Measurements from ENCODE around the gene FUT2. TPM values are rescaled to one million over a fixed set of nuclear protein-coding genes. Genes with fewer than 3 reads are reported as not detected.

FUT2 gene
- total and polyA plus RNA-seq, 2 experiments from 2014 or later: 12.4 to 16.9 TPM

DNA sequence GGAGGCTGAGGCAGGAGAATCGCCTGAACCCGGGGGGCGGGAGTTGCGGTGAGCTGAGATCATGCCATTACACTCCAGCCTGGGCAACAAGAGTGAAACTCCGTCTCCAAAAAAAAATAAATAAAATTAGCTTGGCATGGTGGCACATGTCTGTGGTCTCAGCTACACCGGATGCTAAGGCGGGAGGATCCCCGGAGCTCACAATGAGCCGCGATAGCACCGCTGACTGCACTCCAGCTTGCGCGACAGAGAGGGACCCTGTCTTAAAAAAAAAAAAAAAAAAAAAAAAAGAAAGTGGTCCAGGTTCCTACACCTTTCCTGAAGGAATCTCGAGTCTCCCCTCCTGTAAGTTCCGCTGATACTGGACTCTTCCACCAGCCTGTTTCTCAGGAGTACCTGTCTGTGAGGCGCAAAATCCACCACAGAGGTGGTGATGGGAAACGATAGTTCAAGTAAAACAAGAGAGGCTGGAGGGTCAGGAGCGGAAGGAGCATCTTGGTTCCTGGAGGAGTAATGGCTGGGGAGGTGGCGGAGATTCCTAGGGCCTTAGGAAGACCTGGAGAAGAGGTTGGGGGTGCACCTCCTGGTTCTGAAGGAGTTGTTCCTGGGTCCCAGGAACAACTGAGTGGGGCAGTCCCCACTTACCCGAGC, 56.2 kb downstream of the FUT2 start:
- H3K27ac ChIP-seq: peak overlapping the region; percentile 39
- H3K4me1 ChIP-seq (ENCODE audit: insufficient read depth): peaks cover 7% of the 10 kb centered on the region
- no peaks in the 10 kb centered on the region for H3K9me3 ChIP-seq (ENCODE audit: low read depth)
- peak overlapping the region; percentile 28 for H3K4me3 ChIP-seq
- peaks cover 11% of the 10 kb centered on the region for H3K27me3 ChIP-seq
- H4K20me1 ChIP-seq (ENCODE audit: insufficient read depth, poor library complexity, severe bottlenecking): no peaks in the 10 kb centered on the region
- H2AFZ ChIP-seq: peak overlapping the region; percentile 49
- TF ChIP-seq, protein P1, sequence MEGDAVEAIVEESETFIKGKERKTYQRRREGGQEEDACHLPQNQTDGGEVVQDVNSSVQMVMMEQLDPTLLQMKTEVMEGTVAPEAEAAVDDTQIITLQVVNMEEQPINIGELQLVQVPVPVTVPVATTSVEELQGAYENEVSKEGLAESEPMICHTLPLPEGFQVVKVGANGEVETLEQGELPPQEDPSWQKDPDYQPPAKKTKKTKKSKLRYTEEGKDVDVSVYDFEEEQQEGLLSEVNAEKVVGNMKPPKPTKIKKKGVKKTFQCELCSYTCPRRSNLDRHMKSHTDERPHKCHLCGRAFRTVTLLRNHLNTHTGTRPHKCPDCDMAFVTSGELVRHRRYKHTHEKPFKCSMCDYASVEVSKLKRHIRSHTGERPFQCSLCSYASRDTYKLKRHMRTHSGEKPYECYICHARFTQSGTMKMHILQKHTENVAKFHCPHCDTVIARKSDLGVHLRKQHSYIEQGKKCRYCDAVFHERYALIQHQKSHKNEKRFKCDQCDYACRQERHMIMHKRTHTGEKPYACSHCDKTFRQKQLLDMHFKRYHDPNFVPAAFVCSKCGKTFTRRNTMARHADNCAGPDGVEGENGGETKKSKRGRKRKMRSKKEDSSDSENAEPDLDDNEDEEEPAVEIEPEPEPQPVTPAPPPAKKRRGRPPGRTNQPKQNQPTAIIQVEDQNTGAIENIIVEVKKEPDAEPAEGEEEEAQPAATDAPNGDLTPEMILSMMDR (IDR thresholded peaks at IDR 0.05; ENCODE audit: poor library complexity): no peak
- no peak for TF ChIP-seq EZH2phosphoT487 (IDR thresholded peaks at IDR 0.05; ENCODE audit: low read depth, severe bottlenecking, unreplicated experiment)
- TF ChIP-seq EZH2 (IDR thresholded peaks at IDR 0.05; ENCODE audit: borderline replicate concordance): no peak
- no peaks in the 10 kb centered on the region for H3K36me3 ChIP-seq (replicated peaks; ENCODE audit: insufficient read depth, low read depth)
- H3K79me2 ChIP-seq: no peaks in the 10 kb centered on the region
- no peak for DNase-seq (ENCODE audit: low spot score)
- peak overlapping the region; percentile 87 for H3K4me2 ChIP-seq
- WGBS (ENCODE audit: low lambda C conversion rate, missing lambda C conversion rate): 23% methylated on average over 20 of the region's 20 CpGs
- H3K9me2 ChIP-seq (replicated peaks; ENCODE audit: insufficient read depth): no peaks in the 10 kb centered on the region

DNA sequence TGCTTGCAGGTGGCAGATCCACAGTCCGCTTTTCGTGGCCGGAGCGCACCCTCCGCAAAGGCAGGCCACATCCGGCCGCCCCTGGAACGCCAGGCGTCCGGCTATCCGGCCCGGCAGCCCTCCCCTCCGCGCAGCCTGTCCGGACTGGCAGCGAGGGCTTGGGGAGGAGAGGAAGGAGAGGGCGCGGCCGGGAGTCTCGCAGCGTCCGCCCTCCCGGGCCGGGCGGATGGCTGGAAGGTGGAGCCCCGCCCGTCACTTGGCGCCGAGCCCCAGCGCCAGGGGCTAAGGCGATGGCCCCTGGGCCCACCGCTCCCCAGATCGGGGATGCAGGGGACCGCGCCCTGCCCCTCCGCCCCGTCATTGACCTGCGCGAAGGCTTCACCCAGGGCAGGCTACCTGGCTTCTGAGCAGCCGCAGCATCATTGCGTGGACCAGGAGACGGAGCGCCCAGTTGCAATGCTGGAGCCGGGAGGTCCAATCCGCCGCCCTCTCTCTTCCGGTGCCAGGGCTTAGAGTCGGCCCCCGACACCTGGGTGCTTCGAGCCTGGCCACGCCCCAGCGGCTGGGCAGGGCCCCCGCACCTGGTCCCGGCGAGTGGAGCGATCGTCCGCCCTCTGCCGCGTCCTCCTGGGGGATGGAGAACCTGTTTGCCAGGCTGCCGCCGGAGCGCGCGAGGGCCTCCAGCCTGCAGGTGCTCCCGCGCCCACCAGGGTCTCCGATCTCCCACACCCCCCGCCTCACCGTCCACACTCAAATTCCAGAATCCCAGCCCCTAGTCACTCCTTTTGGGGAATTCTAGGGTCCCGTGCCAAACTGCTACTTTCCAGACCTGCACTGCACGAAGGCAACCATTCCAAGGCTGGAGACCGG, 57.0 kb downstream of the FUT2 start, which contains the start of gene FUT1:
TSS of gene FUT1 (minus strand) at position 146 of the 870 bp plus-strand sequence. CDS start 1,360 bp downstream, outside the sequence.
- H3K4me1 ChIP-seq (ENCODE audit: insufficient read depth): peaks cover 7% of the 10 kb centered on the region
- 3% methylated on average over 63 of the region's 73 CpGs for WGBS (ENCODE audit: low lambda C conversion rate, missing lambda C conversion rate)
- peaks cover 11% of the 10 kb centered on the region for H3K27me3 ChIP-seq
- H3K4me2 ChIP-seq: peak within 1 kb of the TSS; percentile 87
- TF ChIP-seq EZH2phosphoT487 (IDR thresholded peaks at IDR 0.05; ENCODE audit: low read depth, severe bottlenecking, unreplicated experiment) (no peak), EZH2 (IDR thresholded peaks at IDR 0.05; ENCODE audit: borderline replicate concordance) (no peak)
- TF ChIP-seq, protein P1 (IDR thresholded peaks at IDR 0.05; ENCODE audit: poor library complexity): no peak
- no peaks in the 10 kb centered on the region for H3K36me3 ChIP-seq (replicated peaks; ENCODE audit: insufficient read depth, low read depth)
- peak within 1 kb of the TSS; percentile 67 for H3K27ac ChIP-seq
- H3K4me3 ChIP-seq: peak within 1 kb of the TSS; percentile 28
- no peaks in the 10 kb centered on the region for H4K20me1 ChIP-seq (ENCODE audit: insufficient read depth, poor library complexity, severe bottlenecking)
- H3K79me2 ChIP-seq: no peaks in the 10 kb centered on the region
- H3K9me2 ChIP-seq (replicated peaks; ENCODE audit: insufficient read depth): no peaks in the 10 kb centered on the region
- peak within 1 kb of the TSS; percentile 52 for H2AFZ ChIP-seq
- no peaks in the 10 kb centered on the region for H3K9me3 ChIP-seq (ENCODE audit: low read depth)
- DNase-seq (ENCODE audit: low spot score): peak; percentile 92

DNA sequence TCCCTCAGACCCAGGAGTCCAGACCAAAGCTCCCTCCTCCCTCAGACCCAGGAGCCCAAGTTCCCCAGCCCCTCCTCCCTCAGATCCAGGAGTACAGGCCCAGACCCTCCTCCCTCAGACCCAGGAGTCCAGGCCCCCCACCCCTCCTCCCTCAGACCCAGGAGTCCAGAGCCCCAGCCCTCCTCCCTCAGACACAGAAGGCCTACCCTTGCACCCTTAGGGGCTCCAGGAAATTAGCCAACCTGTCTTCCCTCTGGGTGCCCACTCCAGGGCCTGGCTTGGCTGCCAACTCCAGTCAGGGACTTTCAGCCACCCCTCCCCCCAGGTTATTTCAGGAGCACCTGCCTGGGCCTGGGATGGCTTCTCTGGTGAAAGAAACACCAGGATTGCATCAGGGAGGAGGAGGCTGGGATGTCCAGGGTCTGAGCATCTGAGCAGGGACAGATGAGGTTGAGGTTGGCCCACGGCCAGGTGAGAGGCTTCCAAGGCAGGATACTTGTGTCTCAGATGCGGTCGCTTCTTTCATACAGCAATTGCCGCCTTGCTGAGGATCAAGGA, 59.4 kb downstream of the FUT2 start, which contains the start of gene FGF21:
TSS of gene FGF21 (plus strand) at position 441 of the 558 bp plus-strand sequence. CDS start 713 bp downstream, outside the sequence.
- H3K36me3 ChIP-seq (replicated peaks; ENCODE audit: insufficient read depth, low read depth): no peaks in the 10 kb centered on the region
- WGBS (ENCODE audit: low lambda C conversion rate, missing lambda C conversion rate): 92% methylated on average over 4 of the region's 4 CpGs
- H3K4me3 ChIP-seq: no peak within 1 kb of the TSS
- no peak for DNase-seq (ENCODE audit: low spot score)
- H3K27ac ChIP-seq: no peak within 1 kb of the TSS
- no peaks in the 10 kb centered on the region for H4K20me1 ChIP-seq (ENCODE audit: insufficient read depth, poor library complexity, severe bottlenecking)
- peaks cover 7% of the 10 kb centered on the region for H3K4me1 ChIP-seq (ENCODE audit: insufficient read depth)
- TF ChIP-seq EZH2phosphoT487 (IDR thresholded peaks at IDR 0.05; ENCODE audit: low read depth, severe bottlenecking, unreplicated experiment) (no peak), EZH2 (IDR thresholded peaks at IDR 0.05; ENCODE audit: borderline replicate concordance) (no peak)
- TF ChIP-seq, protein P1 (IDR thresholded peaks at IDR 0.05; ENCODE audit: poor library complexity): no peak
- no peaks in the 10 kb centered on the region for H3K9me2 ChIP-seq (replicated peaks; ENCODE audit: insufficient read depth)
- H2AFZ ChIP-seq: no peak within 1 kb of the TSS
- no peaks in the 10 kb centered on the region for H3K9me3 ChIP-seq (ENCODE audit: low read depth)
- peaks cover 11% of the 10 kb centered on the region for H3K27me3 ChIP-seq
- no peaks in the 10 kb centered on the region for H3K79me2 ChIP-seq
- H3K4me2 ChIP-seq: no peak within 1 kb of the TSS

Other genes starting within 250 kb of the FUT2 start
- 25.2 and 25.9 TPM in 2 replicates for gene GRWD1, start 250.0 kb upstream of the FUT2 start, total RNA-seq
- 33.1 and 36.6 TPM in 2 replicates for gene GRWD1, start 250.0 kb upstream of the FUT2 start, polyA plus RNA-seq
- 0.12 and 0.70 TPM in 2 replicates for gene KCNJ14, start 240.4 kb upstream of the FUT2 start, total RNA-seq
- 0.32 and 1.1 TPM in 2 replicates for gene KCNJ14, start 240.4 kb upstream of the FUT2 start, polyA plus RNA-seq
- 63.1 and 69.6 TPM in 2 replicates for gene CYTH2, start 226.6 kb upstream of the FUT2 start, total RNA-seq
- gene CYTH2, start 226.6 kb upstream of the FUT2 start, polyA plus RNA-seq: 80.1 and 106 TPM in 2 replicates
- 2.1 and 3.7 TPM in 2 replicates for gene LMTK3, start 184.1 kb upstream of the FUT2 start, total RNA-seq
- 1.3 and 2.1 TPM in 2 replicates for gene LMTK3, start 184.1 kb upstream of the FUT2 start, polyA plus RNA-seq
- not detected in 2 replicates for gene SULT2B1, start 143.8 kb upstream of the FUT2 start, total RNA-seq
- gene SULT2B1, start 143.8 kb upstream of the FUT2 start, polyA plus RNA-seq: 0.43 and 0.79 TPM in 2 replicates
- not detected in 2 replicates for gene SPACA4, start 89.2 kb upstream of the FUT2 start, total RNA-seq
- gene SPACA4, start 89.2 kb upstream of the FUT2 start, polyA plus RNA-seq: 0.30 TPM in 1 of 2 replicates, not detected in the other
- gene FAM83E, start 80.9 kb upstream of the FUT2 start, total RNA-seq: 13.8 and 22.2 TPM in 2 replicates
- gene FAM83E, start 80.9 kb upstream of the FUT2 start, polyA plus RNA-seq: 12.4 and 16.1 TPM in 2 replicates
- gene RPL18, start 76.8 kb upstream of the FUT2 start, total RNA-seq: 1,372 and 1,462 TPM in 2 replicates
- 616 and 623 TPM in 2 replicates for gene RPL18, start 76.8 kb upstream of the FUT2 start, polyA plus RNA-seq
- gene SPHK2, start 76.5 kb upstream of the FUT2 start, total RNA-seq: 45.2 and 56.7 TPM in 2 replicates
- 39.4 and 48.2 TPM in 2 replicates for gene SPHK2, start 76.5 kb upstream of the FUT2 start, polyA plus RNA-seq
- gene DBP, start 58.6 kb upstream of the FUT2 start, total RNA-seq: 3.9 and 5.4 TPM in 2 replicates
- gene DBP, start 58.6 kb upstream of the FUT2 start, polyA plus RNA-seq: 11.8 and 20.4 TPM in 2 replicates
- 11.7 and 12.0 TPM in 2 replicates for gene CA11, start 49.8 kb upstream of the FUT2 start, total RNA-seq
- gene CA11, start 49.8 kb upstream of the FUT2 start, polyA plus RNA-seq: 43.6 and 48.6 TPM in 2 replicates
- 0.08 TPM in 1 of 2 replicates, not detected in the other for gene NTN5, start 23.0 kb upstream of the FUT2 start, total RNA-seq
- 0.33 and 0.60 TPM in 2 replicates for gene NTN5, start 23.0 kb upstream of the FUT2 start, polyA plus RNA-seq
- 2.2 and 2.3 TPM in 2 replicates for gene MAMSTR, start 23.8 kb downstream of the FUT2 start, total RNA-seq
- 5.2 and 7.5 TPM in 2 replicates for gene MAMSTR, start 23.8 kb downstream of the FUT2 start, polyA plus RNA-seq
- 1.1 and 4.2 TPM in 2 replicates for gene RASIP1, start 44.6 kb downstream of the FUT2 start, total RNA-seq
- gene RASIP1, start 44.6 kb downstream of the FUT2 start, polyA plus RNA-seq: 1.9 and 3.6 TPM in 2 replicates
- 0.40 and 0.57 TPM in 2 replicates for gene IZUMO1, start 50.9 kb downstream of the FUT2 start, total RNA-seq
- gene IZUMO1, start 50.9 kb downstream of the FUT2 start, polyA plus RNA-seq: 0.52 and 1.3 TPM in 2 replicates
- 2.4 TPM in 2 replicates for gene FUT1, start 56.7 kb downstream of the FUT2 start, total RNA-seq
- 4.3 and 5.2 TPM in 2 replicates for gene FUT1, start 56.7 kb downstream of the FUT2 start, polyA plus RNA-seq
- gene FGF21, start 59.6 kb downstream of the FUT2 start, total RNA-seq: not detected in 2 replicates
- not detected in 2 replicates for gene FGF21, start 59.6 kb downstream of the FUT2 start, polyA plus RNA-seq
- 39.6 and 44.2 TPM in 2 replicates for gene BCAT2, start 115.1 kb downstream of the FUT2 start, total RNA-seq
- 84.6 and 122 TPM in 2 replicates for gene BCAT2, start 115.1 kb downstream of the FUT2 start, polyA plus RNA-seq
- 64.1 and 67.6 TPM in 2 replicates for gene HSD17B14, start 140.5 kb downstream of the FUT2 start, total RNA-seq
- gene HSD17B14, start 140.5 kb downstream of the FUT2 start, polyA plus RNA-seq: 91.9 and 107 TPM in 2 replicates
- gene PLEKHA4, start 172.6 kb downstream of the FUT2 start, total RNA-seq: 7.3 and 8.3 TPM in 2 replicates
- 15.1 and 25.8 TPM in 2 replicates for gene PLEKHA4, start 172.6 kb downstream of the FUT2 start, polyA plus RNA-seq
- 67.1 and 83.1 TPM in 2 replicates for gene PPP1R15A, start 176.4 kb downstream of the FUT2 start, total RNA-seq
- gene PPP1R15A, start 176.4 kb downstream of the FUT2 start, polyA plus RNA-seq: 172 and 218 TPM in 2 replicates
- gene TULP2, start 202.8 kb downstream of the FUT2 start, total RNA-seq: not detected in 2 replicates
- not detected in 2 replicates for gene TULP2, start 202.8 kb downstream of the FUT2 start, polyA plus RNA-seq
- 233 and 283 TPM in 2 replicates for gene NUCB1, start 204.3 kb downstream of the FUT2 start, total RNA-seq
- gene NUCB1, start 204.3 kb downstream of the FUT2 start, polyA plus RNA-seq: 332 and 339 TPM in 2 replicates
- 0.72 and 3.7 TPM in 2 replicates for gene DHDH, start 237.7 kb downstream of the FUT2 start, total RNA-seq
- 1.5 and 2.9 TPM in 2 replicates for gene DHDH, start 237.7 kb downstream of the FUT2 start, polyA plus RNA-seq